PC-9 (cell line): ENCODE measurements around the gene NOTO. TPM values are rescaled to one million over a fixed set of nuclear protein-coding genes. Genes with fewer than 3 reads are reported as not detected.

Experiments
- BruUV-seq: library from RNA; stranded (reverse); fragments of 400-500 nt; replicated peaks from 2 replicates; lab custom pipeline; 2021; lab: Mats Ljungman, UMichigan
- CTCF ChIA-PET: fragments of 300-600 bp; sonication (Branson Sonifier 250); formaldehyde crosslinking; loops from one replicate; lab custom pipeline; 2022; ENCODE audit warnings: antibody characterized with exemption; lab: Charles Lee
- POLR2A ChIA-PET: fragments of 300-600 bp; sonication (Branson Sonifier 250); formaldehyde crosslinking; loops from one replicate; lab custom pipeline; 2022; ENCODE audit warnings: antibody characterized with exemption; ENCODE audit not compliant: unreplicated experiment; lab: Charles Lee
- DNase-seq, 2 experiments: peaks; one replicate each; pipeline versions ENCODE4 v3.0.0 to v3.0.0-alpha.2; 2015 to 2022; ENCODE audit warnings: mixed read lengths in 1 of 2
- H2AFZ ChIP-seq: fragments of 200-600 bp; sonication (generic); 2 replicates; pipeline ENCODE4 v1.8.1; 2017; ENCODE audit warnings: antibody characterized with exemption
- H3F3A ChIP-seq: fragments of 200-600 bp; sonication (generic); 2 replicates; pipeline ENCODE4 v1.8.1; 2017; ENCODE audit warnings: antibody characterized with exemption, mild to moderate bottlenecking, low read depth; ENCODE audit not compliant: insufficient read depth
- H3K27ac ChIP-seq: fragments of 200-600 bp; sonication (generic); 2 replicates; pipeline ENCODE4 v1.6.1; 2016; ENCODE audit warnings: mixed run types
- H3K27me3 ChIP-seq: fragments of 200-600 bp; sonication (generic); 2 replicates; pipeline ENCODE4 v1.6.1; 2016; ENCODE audit warnings: low read depth, mixed run types; ENCODE audit not compliant: insufficient read depth
- H3K36me3 ChIP-seq: fragments of 200-600 bp; sonication (generic); 2 replicates; pipeline ENCODE4 v1.6.1; 2016; ENCODE audit warnings: low read depth, mixed run types
- H3K4me1 ChIP-seq: fragments of 200-600 bp; sonication (generic); replicated peaks from 2 replicates; pipeline ENCODE4 v1.6.1; 2016; ENCODE audit warnings: mixed run types; ENCODE audit not compliant: insufficient read depth
- H3K4me2 ChIP-seq: fragments of 200-600 bp; sonication (generic); 2 replicates; pipeline ENCODE4 v1.6.1; 2017; ENCODE audit warnings: mixed run types
- H3K4me3 ChIP-seq: fragments of 200-600 bp; sonication (generic); 2 replicates; pipeline ENCODE4 v1.6.1; 2016; ENCODE audit warnings: mixed run types
- H3K79me2 ChIP-seq: fragments of 200-600 bp; sonication (generic); 2 replicates; pipeline ENCODE4 v1.6.1; 2017; ENCODE audit warnings: low read depth, mixed run types
- H3K9me2 ChIP-seq: fragments of 200-600 bp; sonication (generic); 2 replicates; pipeline ENCODE4 v1.8.1; 2017; ENCODE audit warnings: mild to moderate bottlenecking; ENCODE audit not compliant: insufficient read depth
- H3K9me3 ChIP-seq: fragments of 200-600 bp; sonication (generic); 2 replicates; pipeline ENCODE4 v1.8.1; 2016; ENCODE audit warnings: low read depth; ENCODE audit not compliant: insufficient read depth
- H4K20me1 ChIP-seq: fragments of 200-600 bp; sonication (generic); 2 replicates; pipeline ENCODE4 v1.8.1; 2017; ENCODE audit not compliant: insufficient read depth
- CTCF ChIP-seq: fragments of 200-600 bp; sonication (generic); conservative IDR thresholded peaks from 2 replicates; pipeline ENCODE4 v1.6.1; 2017; ENCODE audit warnings: mixed run types, antibody characterized with exemption, mild to moderate bottlenecking, moderate library complexity
- EZH2 ChIP-seq: fragments of 200-600 bp; sonication (generic); IDR thresholded peaks from 2 replicates; pipeline ENCODE4 v1.8.0; 2017; ENCODE audit warnings: antibody characterized with exemption, low read depth
- intact Hi-C: fragments of 100-400 bp; cut with micrococcal nuclease; formaldehyde crosslinking; loops from one replicate; pipeline ENCODE4 v1.10.0; 2022; ENCODE audit not compliant: unreplicated experiment
- total RNA-seq: library from RNA; stranded (reverse); gene quantifications from 2 replicates; pipeline ENCODE4 v1.2.3, GENCODE V29; 2021

NOTO gene
- total RNA-seq, 1 experiment from 2014 or later = not detected

- CTCF ChIA-PET = no interaction called here
- Histone ChIP-seq H3F3A (peaks cover 9% of the 10 kb centered on the region; the same call in 1 of the 2 replicates), H3K27me3 (no peaks in the 10 kb centered on the region), H3K79me2 (no peaks in the 10 kb centered on the region), H3K4me2 (no peak overlapping the region), H2AFZ (no peak overlapping the region), H3K9me2 (no peaks in the 10 kb centered on the region), H4K20me1 (peaks cover 9% of the 10 kb centered on the region; the same call in 1 of the 2 replicates), H3K4me3 (no peak overlapping the region), H3K27ac (no peak overlapping the region), H3K36me3 (peaks cover 3% of the 10 kb centered on the region; the same call in 1 of the 2 replicates), H3K9me3 (no peaks in the 10 kb centered on the region), H3K4me1 (no peaks in the 10 kb centered on the region)
- TF ChIP-seq EZH2 = no peak
- TF ChIP-seq CTCF = no peak
- no TSS peak for BruUV-seq
- no peak for DNase-seq
- POLR2A ChIA-PET = no interaction called here
- intact Hi-C loops = no loop called here
These were observed 56.9 kb downstream of the NOTO start for GRCh38 chr2:73259276-73259675.

- TF ChIP-seq CTCF = no peak
- no peak for TF ChIP-seq EZH2
- Histone ChIP-seq H3K9me3 (no peaks in the 10 kb centered on the region), H3K9me2 (no peaks in the 10 kb centered on the region), H3K36me3 (peaks cover 3% of the 10 kb centered on the region; the same call in 1 of the 2 replicates), H3F3A (peaks cover 6% of the 10 kb centered on the region; the same call in 1 of the 2 replicates), H3K27me3 (no peaks in the 10 kb centered on the region), H4K20me1 (peaks cover 9% of the 10 kb centered on the region; the same call in 1 of the 2 replicates), H3K27ac (no peak overlapping the region), H3K4me1 (no peaks in the 10 kb centered on the region), H3K79me2 (no peaks in the 10 kb centered on the region), H3K4me2 (no peak overlapping the region), H2AFZ (no peak overlapping the region), H3K4me3 (no peak overlapping the region)
- DNase-seq = no peak
- CTCF ChIA-PET = no interaction called here
- POLR2A ChIA-PET = no interaction called here
- no TSS peak for BruUV-seq
- intact Hi-C loops = no loop called here
These were observed 57.4 kb downstream of the NOTO start for GRCh38 chr2:73259704-73260337.

- intact Hi-C loops = no loop called here
- CTCF ChIA-PET = no interaction called here
These were observed 58.1 kb downstream of the NOTO start for GRCh38 chr2:73260338-73260984.

More at GRCh38 chr2:73260338-73260984, 58.1 kb downstream of the NOTO start:
- POLR2A ChIA-PET = no interaction called here
- no peaks in the 10 kb centered on the region for H3K79me2 ChIP-seq
- no peaks in the 10 kb centered on the region for H3K27me3 ChIP-seq
- H3K36me3 ChIP-seq = peaks cover 3% of the 10 kb centered on the region; the same call in 1 of the 2 replicates
- H3K9me2 ChIP-seq = no peaks in the 10 kb centered on the region
- H3K9me3 ChIP-seq = no peaks in the 10 kb centered on the region
- H2AFZ ChIP-seq = no peak overlapping the region
- H3K27ac ChIP-seq = no peak overlapping the region
- BruUV-seq = no TSS peak
- H3K4me2 ChIP-seq = no peak overlapping the region
- H4K20me1 ChIP-seq = peaks cover 9% of the 10 kb centered on the region; the same call in 1 of the 2 replicates
- TF ChIP-seq CTCF (peak; percentile 64), EZH2 (no peak)
- peaks cover 4% of the 10 kb centered on the region; the same call in 1 of the 2 replicates for H3F3A ChIP-seq
- no peaks in the 10 kb centered on the region for H3K4me1 ChIP-seq
- DNase-seq = peak in 1 of 2 experiments; percentile 43
- no peak overlapping the region for H3K4me3 ChIP-seq

Other genes with a start within 250 kb of the NOTO start
- 12.5 and 15.2 TPM in 2 replicates for gene SFXN5, start 130.9 kb upstream of the NOTO start, total RNA-seq
- gene RAB11FIP5, start 89.6 kb upstream of the NOTO start, total RNA-seq = 24.4 and 25.0 TPM in 2 replicates
- 28.3 and 32.0 TPM in 2 replicates for gene SMYD5, start 11.7 kb downstream of the NOTO start, total RNA-seq
- 8.9 and 9.4 TPM in 2 replicates for gene PRADC1, start 30.7 kb downstream of the NOTO start, total RNA-seq
- gene CCT7, start 31.7 kb downstream of the NOTO start, total RNA-seq = 295 and 319 TPM in 2 replicates
- gene FBXO41, start 81.9 kb downstream of the NOTO start, total RNA-seq = 16.4 and 25.8 TPM in 2 replicates
- gene EGR4, start 91.0 kb downstream of the NOTO start, total RNA-seq = not detected in 2 replicates
- 14.7 and 16.7 TPM in 2 replicates for gene ALMS1, start 183.3 kb downstream of the NOTO start, total RNA-seq